H9 (cell line): Measurements from ENCODE around the gene OR10P1. TPM values are rescaled to one million over a fixed set of nuclear protein-coding genes. Genes with fewer than 3 reads are reported as not detected.

Experiments used
- DNase-seq: peaks from one replicate; pipeline ENCODE4 v3.0.0-alpha.2; 2017
- H2AFZ ChIP-seq: one replicate; pipeline ENCODE4 v1.6.1; 2013; ENCODE audit warnings: mild to moderate bottlenecking, low read length, control low read depth, moderate library complexity
- H2AK5ac ChIP-seq: 2 replicates; pipeline ENCODE4 v1.6.1; 2013; ENCODE audit warnings: low read length, control low read depth, mixed read lengths; ENCODE audit not compliant: insufficient read length
- H2BK120ac ChIP-seq: one replicate; pipeline ENCODE4 v1.6.1; 2013; ENCODE audit warnings: low read depth, mild to moderate bottlenecking, low read length, control low read depth, inconsistent platforms; ENCODE audit not compliant: poor library complexity, severe bottlenecking
- H2BK12ac ChIP-seq: 2 replicates; pipeline ENCODE4 v1.6.1; 2013; ENCODE audit warnings: low read length, control low read depth, mixed read lengths, low read depth; ENCODE audit not compliant: insufficient read length
- H2BK15ac ChIP-seq: 2 replicates; pipeline ENCODE4 v1.6.1; 2013; ENCODE audit warnings: low read depth, low read length, control low read depth
- H2BK20ac ChIP-seq: one replicate; pipeline ENCODE4 v1.6.1; 2013; ENCODE audit warnings: low read depth, mild to moderate bottlenecking, low read length, control low read depth, inconsistent platforms; ENCODE audit not compliant: poor library complexity, severe bottlenecking
- H2BK5ac ChIP-seq: 2 replicates; pipeline ENCODE4 v1.6.1; 2013; ENCODE audit warnings: low read length, control low read depth, mixed read lengths; ENCODE audit not compliant: insufficient read length
- H3K14ac ChIP-seq: 2 replicates; pipeline ENCODE4 v1.6.1; 2013; ENCODE audit warnings: low read length, control low read depth; ENCODE audit not compliant: insufficient read depth
- H3K18ac ChIP-seq: 2 replicates; pipeline ENCODE4 v1.6.1; 2013; ENCODE audit warnings: low read depth, mild to moderate bottlenecking, mixed read lengths, low read length, control low read depth; ENCODE audit not compliant: insufficient read length
- H3K23ac ChIP-seq: 2 replicates; pipeline ENCODE4 v1.6.1; 2013; ENCODE audit warnings: low read length, control low read depth, mixed read lengths, low read depth; ENCODE audit not compliant: insufficient read length
- H3K23me2 ChIP-seq: 2 replicates; pipeline ENCODE4 v1.6.1; 2013; ENCODE audit warnings: low read depth, mild to moderate bottlenecking, mixed read lengths, low read length, control low read depth; ENCODE audit not compliant: insufficient read length, poor library complexity, severe bottlenecking
- H3K27ac ChIP-seq: 2 replicates; pipeline ENCODE4 v1.5.1; 2013; ENCODE audit warnings: low read length, control low read depth, mixed read lengths, low read depth; ENCODE audit not compliant: insufficient read length
- H3K27me3 ChIP-seq: 2 replicates; pipeline ENCODE4 v1.6.1; 2013; ENCODE audit warnings: low read length, control low read depth, inconsistent platforms; ENCODE audit not compliant: insufficient read depth
- H3K4ac ChIP-seq: 2 replicates; pipeline ENCODE4 v1.6.1; 2013; ENCODE audit warnings: low read depth, mild to moderate bottlenecking, control low read depth, inconsistent platforms, low read length, moderate library complexity
- H3K4me1 ChIP-seq: 2 replicates; pipeline ENCODE4 v1.6.1; 2013; ENCODE audit warnings: low read length, control low read depth, inconsistent platforms; ENCODE audit not compliant: insufficient read depth
- H3K4me2 ChIP-seq: 2 replicates; pipeline ENCODE4 v1.6.1; 2013; ENCODE audit warnings: low read length, control low read depth, mixed read lengths; ENCODE audit not compliant: insufficient read length, insufficient read depth
- H3K56ac ChIP-seq: 2 replicates; pipeline ENCODE4 v1.6.1; 2013; ENCODE audit warnings: low read depth, mild to moderate bottlenecking, mixed read lengths, low read length, control low read depth; ENCODE audit not compliant: insufficient read length
- H3K79me1 ChIP-seq: 2 replicates; pipeline ENCODE4 v1.6.1; 2013; ENCODE audit warnings: low read depth, mild to moderate bottlenecking, moderate library complexity, low read length, control low read depth, inconsistent platforms; ENCODE audit not compliant: insufficient read depth, poor library complexity, severe bottlenecking
- H3K79me2 ChIP-seq: 2 replicates; pipeline ENCODE4 v1.6.1; 2013; ENCODE audit warnings: low read length, control low read depth, inconsistent platforms; ENCODE audit not compliant: insufficient read depth
- H3K9ac ChIP-seq: 2 replicates; pipeline ENCODE4 v1.6.1; 2013; ENCODE audit warnings: low read length, control low read depth, mixed read lengths; ENCODE audit not compliant: insufficient read length; ENCODE audit errors: extremely low read depth
- H3K9me3 ChIP-seq: one replicate; pipeline ENCODE4 v1.6.1; 2013; ENCODE audit warnings: low read depth, low read length, inconsistent platforms; ENCODE audit not compliant: control insufficient read depth
- H3T11ph ChIP-seq: one replicate; pipeline ENCODE4 v1.6.1; 2013; ENCODE audit warnings: mild to moderate bottlenecking, low read length, control low read depth, inconsistent platforms
- H4K20me1 ChIP-seq: one replicate; pipeline ENCODE4 v1.6.1; 2013; ENCODE audit not compliant: control insufficient read depth, insufficient read length, insufficient read depth
- H4K5ac ChIP-seq: 2 replicates; pipeline ENCODE4 v1.6.1; 2013; ENCODE audit warnings: low read depth, mild to moderate bottlenecking, mixed read lengths, low read length, control low read depth; ENCODE audit not compliant: insufficient read length
- H4K8ac ChIP-seq: replicated peaks from 2 replicates; pipeline ENCODE4 v1.6.1; 2013; ENCODE audit warnings: low read length, control low read depth, mixed read lengths, low read depth; ENCODE audit not compliant: insufficient read length
- H4K91ac ChIP-seq: 2 replicates; pipeline ENCODE4 v1.6.1; 2013; ENCODE audit warnings: low read depth, mild to moderate bottlenecking, moderate library complexity, mixed read lengths, low read length, control low read depth; ENCODE audit not compliant: insufficient read length
- H3K27ac Mint-ChIP-seq, 3 experiments: 2 replicates in 2 of 3; 3 replicates in 1 of 3; pipeline ENCODE4 v1.8.0; 2020 to 2021; ENCODE audit warnings: mixed read lengths in 3 of 3, mild to moderate bottlenecking in 1 of 3, moderate library complexity in 1 of 3
- H3K27me3 Mint-ChIP-seq: 2 replicates; pipeline ENCODE4 v1.8.0; 2021; ENCODE audit warnings: low read depth, mild to moderate bottlenecking, moderate library complexity, mixed read lengths
- H3K36me3 Mint-ChIP-seq, 3 experiments: 2 replicates in 2 of 3; 3 replicates in 1 of 3; pipeline ENCODE4 v1.8.0; 2020 to 2021; ENCODE audit warnings: low read depth in 3 of 3, mixed read lengths in 3 of 3; ENCODE audit not compliant: insufficient read depth in 1 of 3
- H3K4me1 Mint-ChIP-seq, 2 experiments: 2 replicates each; pipeline ENCODE4 v1.8.0; 2020; ENCODE audit warnings: mixed read lengths in 2 of 2
- H3K4me3 Mint-ChIP-seq, 2 experiments: 2 replicates in 1 of 2; 3 replicates in 1 of 2; pipeline ENCODE4 v1.8.0; 2020 to 2021; ENCODE audit warnings: mild to moderate bottlenecking in 2 of 2, mixed read lengths in 2 of 2, moderate library complexity in 1 of 2
- H3K9me3 Mint-ChIP-seq, 2 experiments: 2 replicates in 1 of 2; 3 replicates in 1 of 2; pipeline ENCODE4 v1.8.0; 2020; ENCODE audit warnings: mild to moderate bottlenecking in 2 of 2, mixed read lengths in 2 of 2, moderate library complexity in 1 of 2
- WGBS: extraction: QIAGEN DNeasy Blood & Tissue Kit; methylation state at CpG from one replicate; pipeline ENCODE4 v1.1.7; 2013; ENCODE audit warnings: missing lambda C conversion rate, low lambda C conversion rate, mixed read lengths; ENCODE audit not compliant: insufficient read length; ENCODE audit errors: extremely low coverage; 5-methylcytosine and 5-hydroxymethylcytosine counted together
- total RNA-seq: library from RNA; stranded (reverse); gene quantifications from 2 replicates; pipeline ENCODE4 v1.2.1, GENCODE V29; 2021
- TF ChIP-seq, protein P1 (sequence below): fragments of 200-600 bp; sonication (generic); conservative IDR thresholded peaks from 3 replicates; pipeline ENCODE4 v1.8.0; 2021; ENCODE audit warnings: antibody characterized with exemption, mild to moderate bottlenecking

OR10P1 gene
- total RNA-seq, 1 experiment from 2014 or later: not detected

- Mint-ChIP-seq H3K4me3 (no peak overlapping the region), H3K9me3 (no peaks in the 10 kb centered on the region), H3K4me1 (no peaks in the 10 kb centered on the region), H3K27me3 (peaks cover 16% of the 10 kb centered on the region), H3K27ac (no peak overlapping the region), H3K36me3 (no peaks in the 10 kb centered on the region)
- Histone ChIP-seq H4K8ac (no peak overlapping the region), H2BK20ac (no peak overlapping the region), H3K23me2 (no peaks in the 10 kb centered on the region), H3K4me1 (no peaks in the 10 kb centered on the region), H2BK12ac (no peak overlapping the region), H3K79me1 (no peaks in the 10 kb centered on the region), H3T11ph (no peak overlapping the region), H2BK120ac (no peak overlapping the region), H2AFZ (no peak overlapping the region), H4K91ac (no peak overlapping the region), H3K18ac (no peak overlapping the region), H3K79me2 (0 out of 2 replicates have a peak, but pooled peaks cover 1% of the 10 kb centered on the region), H3K9me3 (no peaks in the 10 kb centered on the region), H3K4ac (no peak overlapping the region), H3K9ac (no peak overlapping the region), H2BK5ac (no peak overlapping the region), H3K27ac (no peak overlapping the region), H3K27me3 (no peaks in the 10 kb centered on the region), H2AK5ac (no peak overlapping the region), H3K23ac (no peak overlapping the region), H4K5ac (no peak overlapping the region), H3K56ac (no peak overlapping the region), H2BK15ac (no peak overlapping the region), H4K20me1 (no peaks in the 10 kb centered on the region), H3K14ac (no peak overlapping the region), H3K4me2 (no peak overlapping the region)
- TF ChIP-seq, protein P1, sequence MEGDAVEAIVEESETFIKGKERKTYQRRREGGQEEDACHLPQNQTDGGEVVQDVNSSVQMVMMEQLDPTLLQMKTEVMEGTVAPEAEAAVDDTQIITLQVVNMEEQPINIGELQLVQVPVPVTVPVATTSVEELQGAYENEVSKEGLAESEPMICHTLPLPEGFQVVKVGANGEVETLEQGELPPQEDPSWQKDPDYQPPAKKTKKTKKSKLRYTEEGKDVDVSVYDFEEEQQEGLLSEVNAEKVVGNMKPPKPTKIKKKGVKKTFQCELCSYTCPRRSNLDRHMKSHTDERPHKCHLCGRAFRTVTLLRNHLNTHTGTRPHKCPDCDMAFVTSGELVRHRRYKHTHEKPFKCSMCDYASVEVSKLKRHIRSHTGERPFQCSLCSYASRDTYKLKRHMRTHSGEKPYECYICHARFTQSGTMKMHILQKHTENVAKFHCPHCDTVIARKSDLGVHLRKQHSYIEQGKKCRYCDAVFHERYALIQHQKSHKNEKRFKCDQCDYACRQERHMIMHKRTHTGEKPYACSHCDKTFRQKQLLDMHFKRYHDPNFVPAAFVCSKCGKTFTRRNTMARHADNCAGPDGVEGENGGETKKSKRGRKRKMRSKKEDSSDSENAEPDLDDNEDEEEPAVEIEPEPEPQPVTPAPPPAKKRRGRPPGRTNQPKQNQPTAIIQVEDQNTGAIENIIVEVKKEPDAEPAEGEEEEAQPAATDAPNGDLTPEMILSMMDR: no peak
- no peak for DNase-seq
- no CpG with 5 or more reads among the region's 15 CpGs for WGBS
Measured at GRCh38 chr12:55637467-55637866, 775 bp downstream of the OR10P1 start.
